ENCODE data around the gene OR5D16.

The OR5D16 gene

GRCh38 chr11:55826919-55827318, 11.6 kb upstream of the OR5D16 start, which contains the start of gene OR5L2:
TSS of gene OR5L2 (plus strand) at chr11:55827219. CDS start at chr11:55827219, 0 bp downstream.
- Histone ChIP-seq H3K4me3 (ENCODE audit: low read length) (no peak within 1 kb of the TSS), H3K9me2 (replicated peaks; ENCODE audit: insufficient read depth, low read length) (no peaks in the 10 kb centered on the region), H3K36me3 (replicated peaks; ENCODE audit: insufficient read depth, low read length) (no peaks in the 10 kb centered on the region), H3K4me1 (ENCODE audit: low read length) (no peaks in the 10 kb centered on the region), H3K27ac (ENCODE audit: low read length) (no peak within 1 kb of the TSS), H3K9me3 (replicated peaks; ENCODE audit: insufficient read depth, low read length) (no peaks in the 10 kb centered on the region), H4K20me1 (ENCODE audit: insufficient read depth, low read length) (no peaks in the 10 kb centered on the region), H3F3A (ENCODE audit: insufficient read depth, low read length) (no peaks in the 10 kb centered on the region), H3K4me2 (ENCODE audit: low read depth, low read length) (no peak within 1 kb of the TSS), H2AFZ (ENCODE audit: low read length) (no peak within 1 kb of the TSS), H3K79me2 (ENCODE audit: low read length) (no peaks in the 10 kb centered on the region), H3K27me3 (replicated peaks; ENCODE audit: insufficient read depth, low read length) (no peaks in the 10 kb centered on the region), H3K9ac (ENCODE audit: low read length) (no peak within 1 kb of the TSS)
- TF ChIP-seq CTCF (IDR thresholded peaks at IDR 0.05; ENCODE audit: low read length): no peak
- no peak for TF ChIP-seq EZH2phosphoT487 (IDR thresholded peaks at IDR 0.05; ENCODE audit: low read length)
- TF ChIP-seq EZH2 (optimal IDR thresholded peaks at IDR 0.05; ENCODE audit: low read depth, low read length): no peak
- DNase-seq: no peak

DNA sequence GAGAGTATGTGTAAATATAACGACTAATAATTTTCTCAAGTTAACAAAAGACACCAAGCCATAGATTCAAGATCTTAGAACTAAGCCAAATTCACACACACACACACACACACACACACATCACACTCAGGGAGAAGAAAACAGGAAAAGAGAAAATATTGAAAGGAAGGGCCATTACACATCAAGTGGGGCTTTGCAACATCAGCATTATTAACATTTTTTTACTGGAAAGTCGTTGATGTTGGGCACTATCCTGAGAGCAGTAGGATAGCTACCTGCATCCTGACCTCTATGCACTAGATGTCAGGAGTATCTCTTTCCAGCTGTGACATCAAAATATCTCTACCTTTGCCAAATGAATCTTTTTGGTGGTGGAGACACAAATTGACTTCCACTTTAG, 8.9 kb downstream of the OR5D16 start:
- Histone ChIP-seq H3K4me1 (ENCODE audit: low read length) (peaks cover 8% of the 10 kb centered on the region; the same call in 1 of the 2 replicates), H4K20me1 (ENCODE audit: insufficient read depth, low read length) (no peaks in the 10 kb centered on the region), H3K9me2 (replicated peaks; ENCODE audit: insufficient read depth, low read length) (no peaks in the 10 kb centered on the region), H2AFZ (ENCODE audit: low read length) (no peak overlapping the region), H3K9me3 (replicated peaks; ENCODE audit: insufficient read depth, low read length) (no peaks in the 10 kb centered on the region), H3K4me2 (ENCODE audit: low read depth, low read length) (no peak overlapping the region), H3K79me2 (ENCODE audit: low read length) (no peaks in the 10 kb centered on the region), H3K27ac (ENCODE audit: low read length) (no peak overlapping the region), H3K4me3 (ENCODE audit: low read length) (no peak overlapping the region), H3K9ac (ENCODE audit: low read length) (no peak overlapping the region), H3F3A (ENCODE audit: insufficient read depth, low read length) (no peaks in the 10 kb centered on the region), H3K27me3 (replicated peaks; ENCODE audit: insufficient read depth, low read length) (no peaks in the 10 kb centered on the region), H3K36me3 (replicated peaks; ENCODE audit: insufficient read depth, low read length) (no peaks in the 10 kb centered on the region)
- no peak for TF ChIP-seq EZH2phosphoT487 (IDR thresholded peaks at IDR 0.05; ENCODE audit: low read length)
- no peak for TF ChIP-seq CTCF (IDR thresholded peaks at IDR 0.05; ENCODE audit: low read length)
- TF ChIP-seq EZH2 (optimal IDR thresholded peaks at IDR 0.05; ENCODE audit: low read depth, low read length): no peak
- no peak for DNase-seq

DNA sequence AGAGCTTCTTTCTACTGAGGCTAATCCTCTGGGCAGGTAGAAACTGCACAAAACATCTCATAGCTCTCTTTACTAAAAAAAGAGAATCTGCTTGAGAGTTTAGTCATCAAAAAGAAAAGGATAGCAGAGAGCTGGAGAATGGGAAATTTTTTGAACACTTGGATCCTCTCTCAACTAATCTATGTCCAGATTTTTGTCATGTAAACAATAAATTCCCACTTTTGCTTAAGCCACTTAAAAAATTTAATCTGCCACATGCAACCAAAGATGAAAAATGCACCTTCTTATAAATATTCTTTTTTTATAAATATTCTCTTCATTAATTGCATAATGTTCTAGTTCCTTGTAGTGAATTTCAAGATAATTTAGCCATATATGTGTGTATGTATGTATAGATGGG, 10.5 kb downstream of the OR5D16 start:
- H3K4me3 ChIP-seq (ENCODE audit: low read length): no peak overlapping the region
- H3F3A ChIP-seq (ENCODE audit: insufficient read depth, low read length): no peaks in the 10 kb centered on the region
- peaks cover 10% of the 10 kb centered on the region; the same call in 1 of the 2 replicates for H3K4me1 ChIP-seq (ENCODE audit: low read length)
- H3K79me2 ChIP-seq (ENCODE audit: low read length): no peaks in the 10 kb centered on the region
- no peaks in the 10 kb centered on the region for H3K9me2 ChIP-seq (replicated peaks; ENCODE audit: insufficient read depth, low read length)
- no peaks in the 10 kb centered on the region for H3K9me3 ChIP-seq (replicated peaks; ENCODE audit: insufficient read depth, low read length)
- no peaks in the 10 kb centered on the region for H3K27me3 ChIP-seq (replicated peaks; ENCODE audit: insufficient read depth, low read length)
- H2AFZ ChIP-seq (ENCODE audit: low read length): no peak overlapping the region
- H3K4me2 ChIP-seq (ENCODE audit: low read depth, low read length): no peak overlapping the region
- TF ChIP-seq EZH2phosphoT487 (IDR thresholded peaks at IDR 0.05; ENCODE audit: low read length) (no peak), EZH2 (optimal IDR thresholded peaks at IDR 0.05; ENCODE audit: low read depth, low read length) (no peak), CTCF (IDR thresholded peaks at IDR 0.05; ENCODE audit: low read length) (no peak)
- H3K36me3 ChIP-seq (replicated peaks; ENCODE audit: insufficient read depth, low read length): no peaks in the 10 kb centered on the region
- no peak overlapping the region for H3K9ac ChIP-seq (ENCODE audit: low read length)
- no peak for DNase-seq
- no peak overlapping the region for H3K27ac ChIP-seq (ENCODE audit: low read length)
- H4K20me1 ChIP-seq (ENCODE audit: insufficient read depth, low read length): no peaks in the 10 kb centered on the region

Data from MM.1S (cell line).